Glomerular endothelial cell (primary cell): Measurements from ENCODE around the gene MYBPC3. TPM values are rescaled to one million over a fixed set of nuclear protein-coding genes. Genes with fewer than 3 reads are reported as not detected.

Experiments
- DNase-seq: peaks from one replicate; pipeline ENCODE4 v3.0.0-alpha.2; 2011; ENCODE audit warnings: low read depth, low spot score; ENCODE audit errors: extremely low read depth
- total RNA-seq: library from RNA; depleted of rRNA; stranded (reverse); fragments of >200 nt; gene quantifications from 2 replicates; pipeline ENCODE4 v1.2.3, GENCODE V29; 2015

Gene MYBPC3
- total RNA-seq, 1 donor from 2014 or later: not detected

GRCh38 chr11:47387944-47388696, 35.6 kb upstream of the MYBPC3 start:
- DNase-seq: no peak

GRCh38 chr11:47384498-47384897, 32.0 kb upstream of the MYBPC3 start:
- no peak for DNase-seq

- DNase-seq: no peak
Observed at GRCh38 chr11:47383071-47383470, 30.6 kb upstream of the MYBPC3 start.

GRCh38 chr11:47380078-47380477, 27.6 kb upstream of the MYBPC3 start:
- no peak for DNase-seq

- DNase-seq: no peak
Observed at GRCh38 chr11:47379317-47379716, 26.8 kb upstream of the MYBPC3 start.

- no peak for DNase-seq
Observed at GRCh38 chr11:47378836-47379170, 26.3 kb upstream of the MYBPC3 start.

GRCh38 chr11:47378010-47378835, 25.7 kb upstream of the MYBPC3 start, which contains the start of gene SPI1:
TSS of gene SPI1 (minus strand) at chr11:47378547. CDS start at chr11:47378353, 194 bp downstream.
- DNase-seq: no peak

- no peak for DNase-seq
Observed at GRCh38 chr11:47377571-47378009, 25.1 kb upstream of the MYBPC3 start.

GRCh38 chr11:47376525-47377371, 24.2 kb upstream of the MYBPC3 start:
- DNase-seq: no peak

GRCh38 chr11:47376107-47376524, 23.6 kb upstream of the MYBPC3 start:
- DNase-seq: no peak

- no peak for DNase-seq
Observed at GRCh38 chr11:47375546-47376085, 23.1 kb upstream of the MYBPC3 start.

GRCh38 chr11:47375020-47375419, 22.5 kb upstream of the MYBPC3 start:
- no peak for DNase-seq

GRCh38 chr11:47374720-47375019, 22.2 kb upstream of the MYBPC3 start:
- no peak for DNase-seq

- DNase-seq: peak; percentile 23
Observed at GRCh38 chr11:47373876-47374719, 21.6 kb upstream of the MYBPC3 start.

- DNase-seq: no peak
Observed at GRCh38 chr11:47372422-47372821, 19.9 kb upstream of the MYBPC3 start.

GRCh38 chr11:47369676-47370075, 17.2 kb upstream of the MYBPC3 start:
- no peak for DNase-seq

GRCh38 chr11:47366020-47366490, 13.6 kb upstream of the MYBPC3 start:
- no peak for DNase-seq

- DNase-seq: no peak
Observed at GRCh38 chr11:47361419-47361818, 8.9 kb upstream of the MYBPC3 start.

- DNase-seq: no peak
Observed at GRCh38 chr11:47360341-47360740, 7.8 kb upstream of the MYBPC3 start.

GRCh38 chr11:47359586-47359985, 7.1 kb upstream of the MYBPC3 start:
- no peak for DNase-seq
